ENCODE data around the gene TSPO. TPM values are rescaled to one million over a fixed set of nuclear protein-coding genes. Genes with fewer than 3 reads are reported as not detected.

TSPO gene
- polyA plus RNA-seq, 3 donors, result 491 to 2,663 (median 2,230) TPM

DNA sequence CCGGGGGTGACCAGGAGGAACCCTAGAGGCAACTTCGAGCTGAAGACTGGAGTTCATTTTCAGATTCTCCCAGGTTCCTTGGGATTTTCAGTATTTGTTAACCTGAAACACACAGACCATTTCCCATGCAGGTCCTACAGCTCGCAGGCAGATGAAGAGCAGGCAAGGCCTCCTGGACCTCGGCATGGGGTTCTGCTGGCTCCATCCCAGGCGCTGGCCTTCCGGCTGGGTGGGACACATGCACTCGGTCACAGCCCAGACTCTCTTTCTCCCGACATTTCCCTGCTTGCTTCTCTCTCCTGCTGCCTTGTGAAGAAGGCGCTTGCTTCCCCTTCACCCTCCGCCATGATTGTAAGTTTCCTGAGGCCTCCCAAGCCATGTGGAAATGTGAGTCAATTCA, 51.0 kb downstream of the TSPO start:
- Histone ChIP-seq H3K79me2 (ENCODE audit: insufficient read depth, low read length) (no peaks in the 10 kb centered on the region), H3K9me3 (replicated peaks in 1 of 2; ENCODE audit: control insufficient read depth in 1 of 2, insufficient read depth in 1 of 2, low read length in 2 of 2) (no peaks in the 10 kb centered on the region), H3K36me3 (replicated peaks in 1 of 2; ENCODE audit: control insufficient read depth in 1 of 2, insufficient read depth in 2 of 2, low read length in 2 of 2) (no peaks in the 10 kb centered on the region), H3K4me1 (ENCODE audit: control insufficient read depth in 1 of 2, insufficient read depth in 2 of 2, low read length in 2 of 2) (no peaks in the 10 kb centered on the region), H2AFZ (ENCODE audit: insufficient read depth, low read depth, low read length, poor library complexity, severe bottlenecking) (no peak overlapping the region), H3K27me3 (ENCODE audit: control insufficient read depth in 2 of 2, insufficient read depth in 2 of 2, low read length in 2 of 2) (no peaks in the 10 kb centered on the region), H3K9ac (ENCODE audit: insufficient read depth, low read length, poor library complexity, severe bottlenecking) (no peak overlapping the region), H4K20me1 (ENCODE audit: insufficient read depth, low read length) (no peaks in the 10 kb centered on the region), H3K27ac (ENCODE audit: low read depth in 1 of 2, low read length in 2 of 2) (no peak overlapping the region), H3K4me2 (replicated peaks; ENCODE audit: extremely low read depth, low read length, poor library complexity, severe bottlenecking) (no peak overlapping the region), H3K4me3 (replicated peaks in 1 of 3; ENCODE audit: low read depth in 2 of 3, low read length in 3 of 3) (no peak overlapping the region)
- Mint-ChIP-seq H3K9me3 (peaks cover 0 to 4% (median 0%) of the 10 kb centered on the region in 7 donors), H3K4me3 (no peak overlapping the region), H3K4me1 (peaks cover 2% of the 10 kb centered on the region), H3K27me3 (ENCODE audit: low read depth in 3 of 3) (peaks cover 2 to 13% (median 4%) of the 10 kb centered on the region in 3 donors), H3K36me3 (no peaks in the 10 kb centered on the region), H3K27ac (no peak overlapping the region)
- no peak for DNase-seq
- intact Hi-C loops (cut with micrococcal nuclease), result no loop called here
- TF ChIP-seq CTCF (IDR thresholded peaks at IDR 0.05), result no peak
- 100% methylated on average over 8 of the region's 10 CpGs for WGBS (ENCODE audit: insufficient coverage)

DNA sequence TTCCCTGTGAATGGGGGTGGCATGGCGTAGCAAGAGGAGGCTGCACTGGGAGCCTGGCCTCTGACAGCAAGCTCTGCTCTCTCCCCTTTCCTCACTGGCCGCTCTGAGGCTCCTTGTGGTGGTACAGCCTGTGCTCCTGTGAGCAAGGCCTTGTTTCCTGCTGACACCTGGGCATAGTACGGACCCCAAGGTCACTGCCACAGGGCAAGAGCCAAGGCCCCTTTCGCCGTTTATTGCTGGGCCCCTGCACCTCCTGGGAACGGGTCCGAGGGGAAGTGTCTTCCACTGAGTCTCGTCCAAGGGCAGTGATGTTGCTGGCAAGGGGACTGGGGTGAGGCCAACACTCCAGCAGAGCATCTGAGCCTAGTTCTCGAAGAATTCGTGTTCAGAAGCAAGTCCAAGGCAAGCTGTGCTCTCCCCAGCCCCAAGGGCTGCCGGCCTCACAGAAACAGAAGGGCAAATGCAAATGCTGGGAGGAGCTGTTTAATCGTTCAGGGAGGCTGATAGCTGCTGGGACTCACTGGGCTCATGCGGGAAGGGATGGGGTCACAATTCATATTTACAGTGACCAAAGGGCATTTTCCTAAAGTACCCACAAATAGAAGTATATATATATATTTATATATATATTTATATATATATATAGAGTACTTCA, 51.5 kb downstream of the TSPO start:
- WGBS (ENCODE audit: insufficient coverage), result 88% methylated on average over 10 of the region's 13 CpGs
- no peaks in the 10 kb centered on the region for H3K9me3 ChIP-seq (replicated peaks in 1 of 2; ENCODE audit: control insufficient read depth in 1 of 2, insufficient read depth in 1 of 2, low read length in 2 of 2)
- no peak overlapping the region for H2AFZ ChIP-seq (ENCODE audit: insufficient read depth, low read depth, low read length, poor library complexity, severe bottlenecking)
- TF ChIP-seq CTCF (IDR thresholded peaks at IDR 0.05), result no peak
- no peak for DNase-seq
- peaks cover 2 to 9% (median 3%) of the 10 kb centered on the region in 3 donors for H3K27me3 Mint-ChIP-seq (ENCODE audit: low read depth in 3 of 3)
- H3K4me1 Mint-ChIP-seq, result peaks cover 2% of the 10 kb centered on the region
- no peaks in the 10 kb centered on the region for H3K36me3 ChIP-seq (replicated peaks in 1 of 2; ENCODE audit: control insufficient read depth in 1 of 2, insufficient read depth in 2 of 2, low read length in 2 of 2)
- H3K27ac ChIP-seq (ENCODE audit: low read depth in 1 of 2, low read length in 2 of 2), result no peak overlapping the region
- no peaks in the 10 kb centered on the region for H3K36me3 Mint-ChIP-seq
- no peaks in the 10 kb centered on the region for H3K27me3 ChIP-seq (ENCODE audit: control insufficient read depth in 2 of 2, insufficient read depth in 2 of 2, low read length in 2 of 2)
- H3K79me2 ChIP-seq (ENCODE audit: insufficient read depth, low read length), result no peaks in the 10 kb centered on the region
- no peak overlapping the region for H3K4me3 Mint-ChIP-seq
- peaks cover 0 to 4% (median 0%) of the 10 kb centered on the region in 7 donors for H3K9me3 Mint-ChIP-seq
- no peaks in the 10 kb centered on the region for H4K20me1 ChIP-seq (ENCODE audit: insufficient read depth, low read length)
- no peaks in the 10 kb centered on the region for H3K4me1 ChIP-seq (ENCODE audit: control insufficient read depth in 1 of 2, insufficient read depth in 2 of 2, low read length in 2 of 2)
- intact Hi-C loops (cut with micrococcal nuclease), result no loop called here
- no peak overlapping the region for H3K4me3 ChIP-seq (replicated peaks in 1 of 3; ENCODE audit: low read depth in 2 of 3, low read length in 3 of 3)
- H3K4me2 ChIP-seq (replicated peaks; ENCODE audit: extremely low read depth, low read length, poor library complexity, severe bottlenecking), result no peak overlapping the region
- no peak overlapping the region for H3K9ac ChIP-seq (ENCODE audit: insufficient read depth, low read length, poor library complexity, severe bottlenecking)
- H3K27ac Mint-ChIP-seq, result no peak overlapping the region
